Measurements from ENCODE around the gene CNFN. TPM values are rescaled to one million over a fixed set of nuclear protein-coding genes. Genes with fewer than 3 reads are reported as not detected.
"Not testable (repeated sequence)": the region's sequence is repeated elsewhere in the genome, so short reads cannot be mapped to it uniquely, and the experiment has no call there.

The CNFN gene
- polyA plus RNA-seq, 3 donors from 2014 or later: 3.3 to 7.1 TPM; not detected in 1

GRCh38 chr19:42348211-42348610 lies 41.9 kb downstream of the CNFN start:
- H3K4me3 Mint-ChIP-seq: no peak overlapping the region
- no peaks in the 10 kb centered on the region for H3K9me3 Mint-ChIP-seq
- H3K36me3 Mint-ChIP-seq: peaks cover 13 to 23% (median 17%) of the 10 kb centered on the region in 3 donors
- DNase-seq: no peak
- no peaks in the 10 kb centered on the region for H3K27me3 Mint-ChIP-seq (ENCODE audit: low read depth in 3 of 3)
- no peaks in the 10 kb centered on the region for H3K4me1 Mint-ChIP-seq
- H3K27ac Mint-ChIP-seq: no peak overlapping the region

- H3K36me3 Mint-ChIP-seq: peaks cover 9 to 18% (median 17%) of the 10 kb centered on the region in 3 donors
- no peaks in the 10 kb centered on the region for H3K9me3 Mint-ChIP-seq
- H3K4me3 Mint-ChIP-seq: no peak overlapping the region
- no peak for DNase-seq
- no peaks in the 10 kb centered on the region for H3K27me3 Mint-ChIP-seq (ENCODE audit: low read depth in 3 of 3)
- peak overlapping the region in 1 of 6 donors; percentile 65 for H3K27ac Mint-ChIP-seq
- no peaks in the 10 kb centered on the region for H3K4me1 Mint-ChIP-seq
These were observed 44.8 kb downstream of the CNFN start for GRCh38 chr19:42345191-42345812.

GRCh38 chr19:42344336-42344893 lies 45.7 kb downstream of the CNFN start:
- Mint-ChIP-seq H3K36me3 (peaks cover 9 to 18% (median 12%) of the 10 kb centered on the region in 3 donors), H3K9me3 (no peaks in the 10 kb centered on the region), H3K27me3 (ENCODE audit: low read depth in 3 of 3) (no peaks in the 10 kb centered on the region), H3K27ac (no peak overlapping the region), H3K4me3 (no peak overlapping the region), H3K4me1 (no peaks in the 10 kb centered on the region)
- no peak for DNase-seq

- H3K27ac Mint-ChIP-seq: peak overlapping the region in 2 of 6 donors; percentile 45 to 64
- no peak overlapping the region for H3K4me3 Mint-ChIP-seq
- DNase-seq: no peak
- H3K4me1 Mint-ChIP-seq: no peaks in the 10 kb centered on the region
- H3K27me3 Mint-ChIP-seq (ENCODE audit: low read depth in 3 of 3): no peaks in the 10 kb centered on the region
- no peaks in the 10 kb centered on the region for H3K9me3 Mint-ChIP-seq
- peaks cover 9 to 18% (median 13%) of the 10 kb centered on the region in 3 donors for H3K36me3 Mint-ChIP-seq
These were observed 46.6 kb downstream of the CNFN start for GRCh38 chr19:42343344-42344110.

- not testable (repeated sequence) for DNase-seq; H3K27ac Mint-ChIP-seq; H3K9me3 Mint-ChIP-seq; H3K4me1 Mint-ChIP-seq; H3K27me3 Mint-ChIP-seq (ENCODE audit: low read depth in 3 of 3); H3K4me3 Mint-ChIP-seq
- H3K36me3 Mint-ChIP-seq: peaks cover 4 to 10% (median 7%) of the 10 kb centered on the region in 3 donors
These were observed 50.2 kb downstream of the CNFN start for GRCh38 chr19:42339922-42340321.

DNA sequence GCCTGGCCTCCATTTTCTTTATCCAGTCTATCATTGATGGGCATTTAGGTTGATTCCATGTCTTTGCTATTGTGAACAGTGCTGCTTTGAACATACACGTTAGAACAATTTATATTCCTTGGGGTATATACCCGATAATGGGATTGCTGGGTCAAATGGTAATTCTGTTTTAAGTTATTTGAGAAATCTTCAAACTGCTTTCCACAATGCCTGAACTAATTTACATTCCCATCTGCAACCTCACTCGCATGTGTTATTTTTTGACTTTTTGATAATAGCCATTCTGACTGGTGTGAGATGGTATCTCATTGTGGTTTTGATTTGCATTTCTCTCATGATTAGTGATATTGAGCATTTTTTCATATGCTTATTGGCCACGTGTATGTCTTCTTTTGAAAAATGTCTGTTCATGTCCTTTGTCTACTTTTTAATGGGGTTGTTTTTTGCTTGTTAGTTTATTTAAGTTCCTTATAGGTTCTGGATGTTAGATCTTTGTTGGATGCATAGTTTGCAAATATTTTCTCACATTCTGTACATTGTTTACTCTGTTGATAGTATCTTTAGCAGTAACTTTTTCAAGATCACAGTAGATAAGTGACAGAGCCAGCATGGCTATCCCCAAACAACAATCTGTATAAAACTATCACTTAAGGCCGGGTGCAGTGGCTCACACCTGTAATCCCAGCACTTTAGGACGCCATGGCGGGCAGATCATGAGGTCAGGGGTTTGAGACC lies 50.8 kb downstream of the CNFN start:
- DNase-seq; H3K4me1 Mint-ChIP-seq; H3K36me3 Mint-ChIP-seq; H3K27ac Mint-ChIP-seq; H3K4me3 Mint-ChIP-seq; H3K27me3 Mint-ChIP-seq (ENCODE audit: low read depth in 3 of 3); H3K9me3 Mint-ChIP-seq: not testable (repeated sequence)

Other genes starting within 250 kb of the CNFN start
- 100 to 1,000 TPM; 154 to 261 (median 173) TPM for gene DEDD2, start 172.6 kb downstream of the CNFN start, polyA plus RNA-seq
- 1 to 10 TPM; 2.9 to 9.1 (median 5.2) TPM for gene ZNF526, start 170.0 kb downstream of the CNFN start, polyA plus RNA-seq
- 10 to 100 TPM; 14.2 to 28.3 (median 22.3) TPM for gene GSK3A, start 147.7 kb downstream of the CNFN start, polyA plus RNA-seq
- gene ERF, start 135.2 kb downstream of the CNFN start, polyA plus RNA-seq: 1 to 10 TPM in 2 of 3 donors, under 1 TPM in 1; 0.24 to 3.4 (median 2.3) TPM
- 1 to 10 TPM in 1 of 3 donors, under 1 TPM in 1, not detected in 1; 0.52 to 2.9 TPM for gene CIC, start 121.0 kb downstream of the CNFN start, polyA plus RNA-seq
- gene PRR19, start 88.2 kb downstream of the CNFN start, polyA plus RNA-seq: under 1 TPM in 1 of 3 donors, not detected in 2; 0.16 TPM
- gene PAFAH1B3, start 87.7 kb downstream of the CNFN start, polyA plus RNA-seq: 10 to 100 TPM; 17.4 to 27.3 (median 26.0) TPM
- not detected for gene TMEM145, start 77.0 kb downstream of the CNFN start, polyA plus RNA-seq
- gene MEGF8, start 64.7 kb downstream of the CNFN start, polyA plus RNA-seq: under 1 TPM in 2 of 3 donors, not detected in 1; 0.12 to 0.56 TPM
- gene LIPE, start 37.1 kb upstream of the CNFN start, polyA plus RNA-seq: 1 to 10 TPM; 1.9 to 3.9 (median 2.3) TPM
- not detected for gene CXCL17, start 52.6 kb upstream of the CNFN start, polyA plus RNA-seq
- gene CEACAM1, start 138.2 kb upstream of the CNFN start, polyA plus RNA-seq: not detected
- gene CEACAM8, start 204.6 kb upstream of the CNFN start, polyA plus RNA-seq: not detected

Measured in immature natural killer cell (primary cell).